Activated CD4-positive, alpha-beta memory T cell treated with anti-CD3 and anti-CD28 coated beads, Interleukin-2, amount 10 ng/mL, durations not matched to agents 7 days and 5 days (primary cell): ENCODE results near the gene TCEA2. TPM values are rescaled to one million over a fixed set of nuclear protein-coding genes. Genes with fewer than 3 reads are reported as not detected.
A peak's percentile ranks its signal among the peaks of the same experiment; 100 is the strongest.

ENCODE experiments used
- CTCF ChIA-PET: fragments of 350-600 bp; sonication (Branson Sonifier 250); formaldehyde crosslinking; loops from one replicate; lab custom pipeline; 2021; ENCODE audit warnings: antibody characterized with exemption, inconsistent platforms; lab: Charles Lee
- POLR2A ChIA-PET: fragments of 350-600 bp; sonication (Branson Sonifier 250); formaldehyde crosslinking; loops from one replicate; lab custom pipeline; 2021; ENCODE audit warnings: antibody characterized with exemption; lab: Charles Lee
- DNase-seq: peaks from one replicate; pipeline ENCODE4 v3.0.0-alpha.2; 2020
- H3K27ac Mint-ChIP-seq: one replicate; pipeline ENCODE4 v1.8.0; 2021; ENCODE audit warnings: mild to moderate bottlenecking, mixed read lengths
- H3K27me3 Mint-ChIP-seq: one replicate; pipeline ENCODE4 v1.8.0; 2021; ENCODE audit warnings: mixed read lengths
- H3K36me3 Mint-ChIP-seq: one replicate; pipeline ENCODE4 v1.8.0; 2021; ENCODE audit warnings: low read depth, mixed read lengths
- H3K4me1 Mint-ChIP-seq: one replicate; pipeline ENCODE4 v1.8.0; 2021; ENCODE audit warnings: mixed read lengths
- H3K4me3 Mint-ChIP-seq: one replicate; pipeline ENCODE4 v1.8.0; 2021; ENCODE audit warnings: mild to moderate bottlenecking, mixed read lengths
- H3K9me3 Mint-ChIP-seq: one replicate; pipeline ENCODE4 v1.8.0; 2021; ENCODE audit warnings: mixed read lengths
- total RNA-seq, 2 experiments: library from RNA; stranded (reverse); gene quantifications; one replicate each; pipeline ENCODE4 v1.2.3, GENCODE V29; 2021

Gene TCEA2
- total RNA-seq, 2 experiments from 2014 or later: 66.3 to 74.1 TPM

- H3K4me1 Mint-ChIP-seq: peaks cover 50% of the 10 kb centered on the region
- CTCF ChIA-PET: no interaction called here
- H3K36me3 Mint-ChIP-seq: peaks cover 50% of the 10 kb centered on the region
- H3K4me3 Mint-ChIP-seq: no peak overlapping the region
- H3K27me3 Mint-ChIP-seq: no peaks in the 10 kb centered on the region
- no peak overlapping the region for H3K27ac Mint-ChIP-seq
- DNase-seq: no peak
- POLR2A ChIA-PET: interaction anchor here (1.0 to 1.2 kb wide), 3 partner anchors 8 to 30 kb away, joined by 3 to 5 read pairs (median 3); partner anchors contain the start of gene TCEA2
- H3K9me3 Mint-ChIP-seq: no peaks in the 10 kb centered on the region
These were observed 9.6 kb downstream of the TCEA2 start for GRCh38 chr20:64072498-64073063.

DNA sequence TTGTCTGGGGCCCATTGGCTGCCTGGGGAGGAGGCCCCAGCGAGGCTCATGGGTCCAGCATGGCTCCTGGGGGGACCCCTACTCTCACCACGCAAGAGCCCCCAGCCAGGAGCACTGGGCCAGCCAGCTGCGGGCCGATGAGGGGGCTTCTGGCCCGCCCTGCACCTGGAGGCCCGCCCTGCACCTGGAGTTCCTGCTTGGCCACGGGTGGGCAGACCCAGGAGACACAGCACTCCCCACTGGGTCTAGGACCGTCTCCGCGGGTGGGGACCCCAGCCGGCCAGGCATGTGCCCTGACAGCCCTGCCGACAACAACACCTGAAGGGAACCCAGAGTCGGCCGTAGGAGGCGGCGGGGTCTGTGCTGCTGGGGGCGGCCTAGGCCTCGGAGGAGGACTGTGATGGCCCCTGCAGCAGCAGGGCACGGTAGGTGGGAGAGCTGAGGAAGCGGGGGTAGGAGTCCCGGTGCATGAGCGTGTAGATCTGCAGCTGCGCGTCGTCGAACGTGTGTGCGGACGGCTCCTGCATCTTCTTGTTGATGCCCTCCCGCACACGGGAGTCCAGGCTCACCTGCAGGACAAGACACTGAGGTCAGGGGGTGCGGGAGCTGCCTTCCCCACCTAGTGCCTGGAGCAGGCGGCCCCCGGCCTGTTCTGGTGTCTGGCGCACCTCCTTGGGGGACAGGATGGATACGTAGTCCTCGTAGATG lies 10.6 kb downstream of the TCEA2 start:
- ChIA-PET CTCF (no interaction called here), POLR2A (interaction anchor here (0.9 to 1.2 kb wide), 2 partner anchors 8 to 9 kb away, joined by 3 to 5 read pairs; no protein-coding TSS in a partner anchor)
- Mint-ChIP-seq H3K27me3 (no peaks in the 10 kb centered on the region), H3K9me3 (no peaks in the 10 kb centered on the region), H3K36me3 (peaks cover 57% of the 10 kb centered on the region), H3K27ac (peak overlapping the region; percentile 40), H3K4me1 (peaks cover 46% of the 10 kb centered on the region), H3K4me3 (no peak overlapping the region)
- DNase-seq: no peak

- ChIA-PET POLR2A (interaction anchor here (0.9 kb wide), 1 partner anchor 8 kb away, joined by 3 read pairs; no protein-coding TSS in a partner anchor), CTCF (no interaction called here)
- Mint-ChIP-seq H3K27me3 (no peaks in the 10 kb centered on the region), H3K36me3 (peaks cover 63% of the 10 kb centered on the region), H3K27ac (no peak overlapping the region), H3K4me3 (no peak overlapping the region), H3K4me1 (peaks cover 43% of the 10 kb centered on the region), H3K9me3 (no peaks in the 10 kb centered on the region)
- no peak for DNase-seq
These were observed 11.3 kb downstream of the TCEA2 start for GRCh38 chr20:64074184-64074789.

- Mint-ChIP-seq H3K9me3 (no peaks in the 10 kb centered on the region), H3K36me3 (peaks cover 63% of the 10 kb centered on the region), H3K27ac (no peak overlapping the region), H3K4me3 (no peak overlapping the region), H3K4me1 (peaks cover 40% of the 10 kb centered on the region), H3K27me3 (no peaks in the 10 kb centered on the region)
- ChIA-PET POLR2A (interaction anchor here (5.9 kb wide), 1 partner anchor 9 kb away, joined by 74 read pairs; no protein-coding TSS in a partner anchor), CTCF (interaction anchor here (1.1 kb wide), 1 partner anchor 9 kb away, joined by 3 read pairs; no protein-coding TSS in a partner anchor)
- no peak for DNase-seq
These were observed 12.0 kb downstream of the TCEA2 start for GRCh38 chr20:64074963-64075362.

- Mint-ChIP-seq H3K4me1 (peaks cover 46% of the 10 kb centered on the region), H3K36me3 (peaks cover 63% of the 10 kb centered on the region), H3K27me3 (no peaks in the 10 kb centered on the region), H3K27ac (peak overlapping the region; percentile 62), H3K4me3 (no peak overlapping the region), H3K9me3 (no peaks in the 10 kb centered on the region)
- ChIA-PET POLR2A (interaction anchor here (5.9 kb wide), 1 partner anchor 10 kb away, joined by 74 read pairs; no protein-coding TSS in a partner anchor), CTCF (interaction anchor here (1.1 kb wide), 1 partner anchor 8 kb away, joined by 3 read pairs; no protein-coding TSS in a partner anchor)
- no peak for DNase-seq
These were observed 12.6 kb downstream of the TCEA2 start for GRCh38 chr20:64075556-64075955.

DNA sequence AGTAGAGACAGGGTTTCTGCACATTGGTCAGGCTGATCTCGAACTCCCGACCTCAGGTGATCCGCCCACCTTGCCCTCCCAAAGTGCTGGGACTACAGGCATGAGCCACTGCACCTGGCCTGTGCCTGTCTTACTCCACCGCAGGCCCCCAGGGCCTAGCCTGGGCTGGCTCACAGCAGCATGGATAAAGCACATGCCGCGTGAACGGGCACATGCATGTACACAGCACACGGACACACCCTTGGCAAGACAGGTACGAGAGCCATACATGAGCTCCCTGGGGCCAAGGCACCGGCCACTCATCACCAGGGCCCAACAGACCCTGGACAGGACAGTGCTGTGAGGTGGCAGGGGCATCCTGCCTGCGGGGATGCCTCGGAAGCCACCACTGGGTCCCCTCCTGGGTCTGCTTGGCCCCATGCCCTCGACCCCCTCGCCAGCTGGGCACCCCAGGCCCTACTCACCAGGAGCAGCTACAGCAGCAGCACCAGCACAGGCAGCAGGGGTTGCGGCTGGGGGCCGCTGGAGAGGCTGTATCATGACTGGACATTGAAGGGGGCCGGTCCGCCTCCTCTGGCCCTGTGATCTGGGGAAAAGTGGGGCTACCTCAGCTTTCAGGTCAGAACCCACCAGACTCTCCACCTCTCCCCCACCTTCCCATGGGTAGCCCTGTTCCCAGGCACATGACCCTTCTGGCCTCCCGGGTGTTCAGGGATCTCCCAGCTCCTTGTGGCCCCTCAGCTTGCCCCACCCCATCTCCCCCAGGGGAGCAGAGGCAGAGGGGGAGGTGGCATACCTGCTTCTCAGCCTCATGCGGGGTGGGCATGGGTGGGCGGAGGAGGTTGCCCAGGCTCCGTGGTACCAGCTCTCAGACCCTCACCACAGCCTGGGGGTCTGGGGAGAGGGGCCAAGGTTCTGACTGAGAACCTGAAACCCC lies 13.3 kb downstream of the TCEA2 start:
- Mint-ChIP-seq H3K4me1 (peaks cover 49% of the 10 kb centered on the region), H3K27ac (peak overlapping the region; percentile 92), H3K9me3 (no peaks in the 10 kb centered on the region), H3K4me3 (peak overlapping the region; percentile 93), H3K27me3 (peaks cover 2% of the 10 kb centered on the region), H3K36me3 (peaks cover 63% of the 10 kb centered on the region)
- ChIA-PET POLR2A (interaction anchor here (1.0 to 5.9 kb wide), 3 partner anchors 11 to 503 kb away, joined by 3 to 74 read pairs (median 5); partner anchors contain the start of gene LIME1), CTCF (interaction anchor here (1.0 to 1.1 kb wide), 2 partner anchors 7 to 44 kb away, joined by 3 read pairs; no protein-coding TSS in a partner anchor)
- no peak for DNase-seq

DNA sequence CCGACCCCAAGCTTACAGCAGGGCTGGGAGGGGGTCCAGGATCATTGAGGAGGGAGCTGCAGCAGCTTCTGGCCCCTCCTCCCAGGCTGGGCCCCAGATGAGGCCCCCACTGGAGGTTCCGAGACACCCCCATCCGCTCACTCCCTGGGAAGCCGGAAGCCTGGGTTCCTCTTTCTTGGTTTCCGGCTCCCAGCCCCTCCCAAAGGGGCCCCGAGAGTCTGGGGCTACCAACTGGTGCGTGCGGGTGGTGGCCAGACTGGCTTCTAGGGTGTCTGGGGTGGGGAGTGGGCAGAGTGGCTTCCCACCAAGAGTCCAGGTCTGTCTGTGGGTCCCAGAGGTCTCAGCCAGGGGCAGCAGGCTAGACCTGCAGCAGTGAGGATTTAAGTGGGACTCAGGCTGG lies 14.1 kb downstream of the TCEA2 start:
- H3K27me3 Mint-ChIP-seq: peaks cover 7% of the 10 kb centered on the region
- H3K36me3 Mint-ChIP-seq: peaks cover 60% of the 10 kb centered on the region
- H3K9me3 Mint-ChIP-seq: no peaks in the 10 kb centered on the region
- CTCF ChIA-PET: interaction anchor here (1.0 to 2.5 kb wide), 2 partner anchors 10 to 43 kb away, joined by 3 to 12 read pairs; no protein-coding TSS in a partner anchor
- H3K27ac Mint-ChIP-seq: peak overlapping the region; percentile 92
- peak overlapping the region; percentile 93 for H3K4me3 Mint-ChIP-seq
- POLR2A ChIA-PET: interaction anchor here (1.4 to 5.9 kb wide), 2 partner anchors 12 to 340 kb away, joined by 5 to 74 read pairs; partner anchors contain the start of gene LIME1
- H3K4me1 Mint-ChIP-seq: peaks cover 55% of the 10 kb centered on the region
- DNase-seq: peak; percentile 61

GRCh38 chr20:64077541-64077875 lies 14.5 kb downstream of the TCEA2 start:
- no peak for DNase-seq
- H3K4me3 Mint-ChIP-seq: peak overlapping the region; percentile 93
- H3K27ac Mint-ChIP-seq: peak overlapping the region; percentile 92
- ChIA-PET CTCF (interaction anchor here (0.9 to 2.6 kb wide), 8 partner anchors 8 to 291 kb away, joined by 3 to 19 read pairs (median 6); partner anchors contain the start of genes PRPF6 and SAMD10), POLR2A (interaction anchor here (0.9 to 5.9 kb wide), 8 partner anchors 8 to 341 kb away, joined by 3 to 74 read pairs (median 5); partner anchors contain the start of genes LIME1 and SAMD10)
- H3K4me1 Mint-ChIP-seq: peaks cover 54% of the 10 kb centered on the region
- H3K27me3 Mint-ChIP-seq: peaks cover 10% of the 10 kb centered on the region
- H3K9me3 Mint-ChIP-seq: no peaks in the 10 kb centered on the region
- peaks cover 56% of the 10 kb centered on the region for H3K36me3 Mint-ChIP-seq

GRCh38 chr20:64077876-64078551 lies 15.0 kb downstream of the TCEA2 start:
- ChIA-PET POLR2A (interaction anchor here (0.8 to 5.9 kb wide), 9 partner anchors 8 to 100 kb away, joined by 3 to 74 read pairs (median 5); partner anchors contain the start of genes SAMD10 and TCEA2), CTCF (interaction anchor here (0.9 to 2.6 kb wide), 9 partner anchors 8 to 540 kb away, joined by 3 to 19 read pairs (median 4); partner anchors contain the start of genes PRPF6 and SAMD10)
- Mint-ChIP-seq H3K4me3 (peak overlapping the region; percentile 93), H3K36me3 (peaks cover 51% of the 10 kb centered on the region), H3K4me1 (peaks cover 56% of the 10 kb centered on the region), H3K27me3 (peaks cover 13% of the 10 kb centered on the region), H3K9me3 (no peaks in the 10 kb centered on the region), H3K27ac (peak overlapping the region; percentile 92)
- peak; percentile 82 for DNase-seq

GRCh38 chr20:64078934-64079272 lies 15.9 kb downstream of the TCEA2 start:
- ChIA-PET POLR2A (interaction anchor here (2.0 to 5.9 kb wide), 5 partner anchors 10 to 41 kb away, joined by 8 to 74 read pairs (median 10); partner anchors contain the start of gene TCEA2), CTCF (interaction anchor here (1.0 to 2.6 kb wide), 10 partner anchors 9 to 292 kb away, joined by 3 to 19 read pairs (median 3); partner anchors contain the start of genes PRPF6, SAMD10 and TCEA2)
- Mint-ChIP-seq H3K4me3 (peak overlapping the region; percentile 93), H3K4me1 (peaks cover 55% of the 10 kb centered on the region), H3K27ac (peak overlapping the region; percentile 92), H3K9me3 (no peaks in the 10 kb centered on the region), H3K36me3 (peaks cover 46% of the 10 kb centered on the region), H3K27me3 (peaks cover 16% of the 10 kb centered on the region)
- no peak for DNase-seq
